ENCODE data around the gene SMARCC1.
A peak's percentile ranks its signal among the peaks of the same experiment; 100 is the strongest.

SMARCC1 gene

DNA sequence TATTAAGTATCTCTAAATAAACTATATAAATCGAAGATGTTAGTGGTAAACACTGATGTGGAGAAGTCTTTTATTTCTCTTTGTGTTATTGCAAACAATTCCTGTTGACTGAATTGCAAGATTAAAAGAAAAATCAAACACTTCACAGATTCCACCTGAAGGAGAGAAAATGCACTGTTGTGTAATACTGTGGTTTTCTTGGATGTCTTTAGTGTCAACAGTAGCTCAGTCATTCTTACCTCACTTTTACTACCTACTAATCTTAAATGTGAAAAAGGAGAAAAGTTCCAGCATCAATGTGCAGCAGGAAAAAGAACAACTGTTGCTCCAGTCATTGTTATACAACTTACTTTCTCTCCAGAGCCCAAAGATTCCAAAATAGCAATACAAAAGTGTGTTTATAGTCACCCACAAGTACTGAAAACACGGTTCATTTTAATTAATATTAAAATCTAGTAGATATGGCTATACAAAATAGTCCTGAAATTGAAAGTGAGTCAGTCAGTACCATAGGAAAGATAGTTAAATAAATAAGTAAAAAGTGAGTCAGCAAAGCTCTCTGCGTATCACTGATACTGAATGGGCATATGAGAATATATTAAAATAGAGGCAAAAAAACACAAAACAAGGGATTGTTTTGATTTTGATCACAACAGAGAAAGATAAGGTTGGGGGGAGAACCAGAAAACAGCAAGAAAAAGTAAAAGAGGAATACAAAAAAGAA, 112.5 kb downstream of the SMARCC1 start:
- H3K4me3 ChIP-seq (ENCODE audit: low read depth, low read length) = no peak overlapping the region
- TF ChIP-seq, protein P1, sequence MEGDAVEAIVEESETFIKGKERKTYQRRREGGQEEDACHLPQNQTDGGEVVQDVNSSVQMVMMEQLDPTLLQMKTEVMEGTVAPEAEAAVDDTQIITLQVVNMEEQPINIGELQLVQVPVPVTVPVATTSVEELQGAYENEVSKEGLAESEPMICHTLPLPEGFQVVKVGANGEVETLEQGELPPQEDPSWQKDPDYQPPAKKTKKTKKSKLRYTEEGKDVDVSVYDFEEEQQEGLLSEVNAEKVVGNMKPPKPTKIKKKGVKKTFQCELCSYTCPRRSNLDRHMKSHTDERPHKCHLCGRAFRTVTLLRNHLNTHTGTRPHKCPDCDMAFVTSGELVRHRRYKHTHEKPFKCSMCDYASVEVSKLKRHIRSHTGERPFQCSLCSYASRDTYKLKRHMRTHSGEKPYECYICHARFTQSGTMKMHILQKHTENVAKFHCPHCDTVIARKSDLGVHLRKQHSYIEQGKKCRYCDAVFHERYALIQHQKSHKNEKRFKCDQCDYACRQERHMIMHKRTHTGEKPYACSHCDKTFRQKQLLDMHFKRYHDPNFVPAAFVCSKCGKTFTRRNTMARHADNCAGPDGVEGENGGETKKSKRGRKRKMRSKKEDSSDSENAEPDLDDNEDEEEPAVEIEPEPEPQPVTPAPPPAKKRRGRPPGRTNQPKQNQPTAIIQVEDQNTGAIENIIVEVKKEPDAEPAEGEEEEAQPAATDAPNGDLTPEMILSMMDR (IDR thresholded peaks at IDR 0.05; ENCODE audit: low read depth, low read length) = no peak
- DNase-seq = no peak
- peaks cover 8% of the 10 kb centered on the region for H3K36me3 ChIP-seq
- H3K4me1 ChIP-seq = no peaks in the 10 kb centered on the region
- H3K9me3 ChIP-seq = no peaks in the 10 kb centered on the region
- no peaks in the 10 kb centered on the region for H3K27me3 ChIP-seq

DNA sequence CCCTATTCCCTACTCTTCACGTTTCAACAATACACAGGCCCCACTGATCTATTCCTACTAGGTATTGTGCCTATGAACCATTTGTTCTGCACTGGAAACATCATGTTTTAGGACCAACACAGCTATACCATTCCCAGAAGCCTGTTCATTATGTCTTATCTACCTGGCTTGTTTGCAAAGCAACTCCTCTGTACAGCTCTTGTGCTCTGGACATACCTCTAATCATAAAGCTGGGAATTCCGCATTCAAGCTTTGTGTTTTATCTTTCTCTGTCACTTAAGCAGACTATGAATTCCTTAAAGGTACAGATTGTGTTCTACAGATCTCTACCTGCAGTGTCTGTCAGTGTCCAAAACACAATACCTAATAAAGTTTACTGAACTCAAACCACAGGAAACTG, 115.6 kb downstream of the SMARCC1 start:
- DNase-seq = no peak
- H3K4me1 ChIP-seq = no peaks in the 10 kb centered on the region
- no peak overlapping the region for H3K4me3 ChIP-seq (ENCODE audit: low read depth, low read length)
- H3K27me3 ChIP-seq = no peaks in the 10 kb centered on the region
- TF ChIP-seq, protein P1 (IDR thresholded peaks at IDR 0.05; ENCODE audit: low read depth, low read length) = no peak
- peaks cover 9% of the 10 kb centered on the region for H3K36me3 ChIP-seq
- no peaks in the 10 kb centered on the region for H3K9me3 ChIP-seq

GRCh38 chr3:47664519-47664918, 117.2 kb downstream of the SMARCC1 start:
- no peaks in the 10 kb centered on the region for H3K9me3 ChIP-seq
- H3K4me1 ChIP-seq = no peaks in the 10 kb centered on the region
- H3K36me3 ChIP-seq = peaks cover 5% of the 10 kb centered on the region; the same call in 1 of the 2 replicates
- H3K27me3 ChIP-seq = no peaks in the 10 kb centered on the region
- no peak for DNase-seq
- H3K4me3 ChIP-seq (ENCODE audit: low read depth, low read length) = no peak overlapping the region
- TF ChIP-seq, protein P1 (IDR thresholded peaks at IDR 0.05; ENCODE audit: low read depth, low read length) = peak; percentile 28; the same call in 1 of the 2 replicates

DNA sequence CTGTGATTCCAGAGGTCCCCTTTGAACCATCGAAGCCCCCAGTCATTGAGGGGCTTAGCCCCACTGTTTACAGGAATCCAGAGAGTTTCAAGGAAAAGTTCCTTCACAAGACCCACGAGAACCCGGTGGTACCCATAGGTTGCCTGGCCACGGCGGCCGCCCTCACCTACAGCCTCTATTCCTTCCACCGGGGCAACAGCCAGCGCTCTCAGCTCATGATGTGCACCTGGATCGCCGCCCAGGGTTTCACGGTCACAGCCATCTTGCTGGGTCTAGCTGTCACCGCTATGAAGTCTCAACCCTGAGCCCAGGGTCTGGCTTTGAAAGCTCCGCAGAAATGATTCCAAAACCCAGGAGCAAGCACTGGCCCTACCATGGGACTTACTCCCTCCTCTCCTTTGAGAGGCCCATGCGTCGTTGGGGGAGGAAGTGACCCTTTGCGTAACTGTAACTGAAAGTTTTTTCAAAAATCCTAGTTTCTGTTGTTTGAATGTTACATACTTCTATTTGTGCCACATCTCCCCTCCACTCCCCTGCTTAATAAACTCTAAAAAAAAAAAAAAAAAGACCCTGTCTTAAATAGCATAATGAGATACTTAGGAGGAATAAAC, 118.0 kb downstream of the SMARCC1 start:
- Histone ChIP-seq H3K9me3 (no peaks in the 10 kb centered on the region), H3K4me3 (ENCODE audit: low read depth, low read length) (no peak overlapping the region), H3K4me1 (no peaks in the 10 kb centered on the region), H3K36me3 (peaks cover 7% of the 10 kb centered on the region), H3K27me3 (no peaks in the 10 kb centered on the region)
- TF ChIP-seq, protein P1 (IDR thresholded peaks at IDR 0.05; ENCODE audit: low read depth, low read length) = no peak
- no peak for DNase-seq

DNA sequence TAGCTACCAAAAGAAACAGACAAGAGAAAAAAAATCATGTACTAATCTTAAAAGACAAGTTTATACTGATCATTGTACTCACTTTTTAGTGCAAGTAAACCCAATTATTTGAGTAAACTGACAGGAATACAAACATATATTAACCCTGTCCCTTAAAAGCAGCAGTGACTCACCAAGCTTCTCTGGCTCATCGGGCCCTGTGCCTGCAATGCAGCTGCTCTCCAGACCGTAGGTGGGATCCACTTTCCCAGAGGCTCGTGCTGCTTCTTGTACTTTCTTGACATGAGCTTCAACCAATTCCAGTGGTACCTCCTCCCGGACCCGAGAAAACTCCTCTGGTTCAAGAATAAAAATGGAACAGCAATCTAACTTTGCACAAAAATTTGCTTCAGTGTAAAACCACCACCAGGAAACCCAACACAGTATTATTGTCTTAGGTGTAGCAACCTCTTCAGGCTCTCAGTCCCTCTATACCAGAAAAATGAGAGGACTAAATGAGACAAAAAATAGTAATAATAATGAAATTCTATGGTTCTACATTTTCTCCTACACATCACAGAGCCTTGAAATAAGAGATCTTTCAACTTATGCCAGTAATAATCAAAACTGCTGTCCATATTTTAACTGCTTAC, 120.5 kb downstream of the SMARCC1 start:
- TF ChIP-seq, protein P1 (IDR thresholded peaks at IDR 0.05; ENCODE audit: low read depth, low read length) = no peak
- peak; percentile 12 for DNase-seq
- H3K36me3 ChIP-seq = peaks cover 15% of the 10 kb centered on the region
- H3K27me3 ChIP-seq = no peaks in the 10 kb centered on the region
- H3K9me3 ChIP-seq = no peaks in the 10 kb centered on the region
- H3K4me1 ChIP-seq = no peaks in the 10 kb centered on the region
- H3K4me3 ChIP-seq (ENCODE audit: low read depth, low read length) = no peak overlapping the region

- Histone ChIP-seq H3K36me3 (peaks cover 15% of the 10 kb centered on the region), H3K9me3 (no peaks in the 10 kb centered on the region), H3K4me1 (no peaks in the 10 kb centered on the region), H3K4me3 (ENCODE audit: low read depth, low read length) (no peak overlapping the region), H3K27me3 (no peaks in the 10 kb centered on the region)
- TF ChIP-seq, protein P1 (IDR thresholded peaks at IDR 0.05; ENCODE audit: low read depth, low read length) = no peak
- DNase-seq = no peak
Observed at GRCh38 chr3:47658444-47658843, 123.2 kb downstream of the SMARCC1 start.
